ENCODE results near the gene RPS3.
A peak's percentile ranks its signal among the peaks of the same experiment; 100 is the strongest.

- TF ChIP-seq CTCF (conservative IDR thresholded peaks at IDR 0.05; ENCODE audit: low read depth, low read length) (peak; percentile 100), EZH2 (IDR thresholded peaks at IDR 0.05; ENCODE audit: borderline replicate concordance, low read depth, low read length, poor library complexity, severe bottlenecking) (no peak)
Measured at GRCh38 chr11:75384438-75385080, 14.8 kb upstream of the RPS3 start.
